Activated gamma-delta T cell treated with anti-CD3 and anti-CD28 coated beads, Interleukin-2, amount 50 U/mL, for 16 hours (primary cell): ENCODE data around the gene MTA3.
"Not testable (repeated sequence)": the region's sequence is repeated elsewhere in the genome, so short reads cannot be mapped to it uniquely, and the experiment has no call there.

Experiments
- DNase-seq: peaks from one replicate; pipeline ENCODE4 v3.0.0-alpha.2; 2020; ENCODE audit warnings: low read depth

Gene MTA3

GRCh38 chr2:42613281-42614064 lies 45.0 kb downstream of the MTA3 start:
- DNase-seq, result no peak

GRCh38 chr2:42614838-42615237 lies 46.4 kb downstream of the MTA3 start:
- DNase-seq, result no peak

- DNase-seq, result no peak
Measured at GRCh38 chr2:42618116-42618515, 49.7 kb downstream of the MTA3 start.

- DNase-seq, result no peak
Measured at GRCh38 chr2:42618972-42619371, 50.5 kb downstream of the MTA3 start.

- not testable (repeated sequence) for DNase-seq
Measured at GRCh38 chr2:42621626-42622025, 53.2 kb downstream of the MTA3 start.

GRCh38 chr2:42622943-42623676 lies 54.7 kb downstream of the MTA3 start:
- DNase-seq, result no peak

GRCh38 chr2:42624047-42624446 lies 55.6 kb downstream of the MTA3 start:
- DNase-seq, result no peak

- DNase-seq, result not testable (repeated sequence)
Measured at GRCh38 chr2:42628024-42628423, 59.6 kb downstream of the MTA3 start.

GRCh38 chr2:42636934-42637333 lies 68.5 kb downstream of the MTA3 start:
- DNase-seq, result no peak

- DNase-seq, result no peak
Measured at GRCh38 chr2:42638080-42638784, 69.8 kb downstream of the MTA3 start.

- no peak for DNase-seq
Measured at GRCh38 chr2:42639340-42640077, 71.1 kb downstream of the MTA3 start.

GRCh38 chr2:42640261-42640660 lies 71.8 kb downstream of the MTA3 start:
- no peak for DNase-seq

GRCh38 chr2:42642371-42642770 lies 73.9 kb downstream of the MTA3 start:
- not testable (repeated sequence) for DNase-seq

GRCh38 chr2:42645551-42645950 lies 77.1 kb downstream of the MTA3 start:
- no peak for DNase-seq

- DNase-seq, result no peak
Measured at GRCh38 chr2:42648796-42649195, 80.4 kb downstream of the MTA3 start.

- DNase-seq, result no peak
Measured at GRCh38 chr2:42651057-42651456, 82.6 kb downstream of the MTA3 start.

GRCh38 chr2:42652086-42652485 lies 83.7 kb downstream of the MTA3 start:
- no peak for DNase-seq

GRCh38 chr2:42653039-42653438 lies 84.6 kb downstream of the MTA3 start:
- no peak for DNase-seq

GRCh38 chr2:42653908-42654445 lies 85.5 kb downstream of the MTA3 start:
- DNase-seq, result no peak

- DNase-seq, result no peak
Measured at GRCh38 chr2:42658306-42658705, 89.9 kb downstream of the MTA3 start.

GRCh38 chr2:42659609-42660008 lies 91.2 kb downstream of the MTA3 start:
- DNase-seq, result no peak
